WTC11 (cell line): ENCODE results near the gene RYR2. TPM values are rescaled to one million over a fixed set of nuclear protein-coding genes. Genes with fewer than 3 reads are reported as not detected.

Source experiments
- ATAC-seq: fragments of 200-7000 bp; cut with Tn5 transposase; 2 replicates; pipeline ENCODE4 v1.10.0; 2021; ENCODE audit warnings: mild to moderate bottlenecking, moderate library complexity
- CTCF ChIA-PET: fragments of 300-600 bp; sonication (Branson Sonifier 250); formaldehyde crosslinking; loops from one replicate; lab custom pipeline; 2021; ENCODE audit warnings: antibody characterized with exemption; lab: Charles Lee
- POLR2A ChIA-PET: fragments of 350-600 bp; sonication (Branson Sonifier 250); formaldehyde crosslinking; loops from one replicate; lab custom pipeline; 2021; ENCODE audit warnings: antibody characterized with exemption; lab: Charles Lee
- DNase-seq: peaks from one replicate; pipeline ENCODE4 v3.0.0; 2021; ENCODE audit warnings: low spot score
- H3K27ac Mint-ChIP-seq: 2 replicates; pipeline ENCODE4 v1.8.0; 2021; ENCODE audit warnings: mixed read lengths
- H3K27me3 Mint-ChIP-seq: 2 replicates; pipeline ENCODE4 v1.8.0; 2021; ENCODE audit warnings: low read depth, mild to moderate bottlenecking, moderate library complexity, mixed read lengths
- H3K36me3 Mint-ChIP-seq: 2 replicates; pipeline ENCODE4 v1.8.0; 2021; ENCODE audit warnings: mixed read lengths
- H3K4me1 Mint-ChIP-seq: 2 replicates; pipeline ENCODE4 v1.8.0; 2022; ENCODE audit warnings: mixed read lengths
- H3K4me3 Mint-ChIP-seq: 2 replicates; pipeline ENCODE4 v1.8.0; 2021; ENCODE audit warnings: mild to moderate bottlenecking, moderate library complexity, mixed read lengths
- H3K9me3 Mint-ChIP-seq: 2 replicates; pipeline ENCODE4 v1.8.0; 2021; ENCODE audit warnings: mixed read lengths
- ESRRA ChIP-seq: sonication (generic); formaldehyde crosslinking; IDR thresholded peaks from 2 replicates; pipeline ENCODE4 v1.8.1; 2022; ENCODE audit warnings: mild to moderate bottlenecking, missing genetic modification reagents, borderline replicate concordance
- FOXP1 ChIP-seq: sonication (generic); formaldehyde crosslinking; IDR thresholded peaks from 2 replicates; pipeline ENCODE4 v1.8.0; 2022; ENCODE audit warnings: missing genetic modification reagents, mild to moderate bottlenecking, moderate library complexity, borderline replicate concordance
- GTF2I ChIP-seq: fragments of 250-450 bp; sonication (Bioruptor Pico); conservative IDR thresholded peaks from 2 replicates; pipeline ENCODE4 v1.4.0; 2021; ENCODE audit warnings: mild to moderate bottlenecking
- HMGA2 ChIP-seq: fragments of 250-450 bp; sonication (Bioruptor Pico); IDR thresholded peaks from 2 replicates; pipeline ENCODE4 v1.4.0; 2021; ENCODE audit warnings: mild to moderate bottlenecking, moderate library complexity
- JAZF1 ChIP-seq: fragments of 250-450 bp; sonication (Bioruptor Pico); IDR thresholded peaks from 2 replicates; pipeline ENCODE4 v1.9.0; 2021; ENCODE audit warnings: moderate library complexity, mild to moderate bottlenecking, inconsistent platforms
- MXD4 ChIP-seq: fragments of 250-450 bp; sonication (Bioruptor Pico); IDR thresholded peaks from 2 replicates; pipeline ENCODE4 v1.8.0; 2021; ENCODE audit warnings: mild to moderate bottlenecking, moderate library complexity, borderline replicate concordance
- MYBL2 ChIP-seq: sonication (generic); formaldehyde crosslinking; IDR thresholded peaks from 2 replicates; pipeline ENCODE4 v1.8.1; 2023; ENCODE audit warnings: mild to moderate bottlenecking, moderate library complexity, missing genetic modification reagents
- NFATC4 ChIP-seq: fragments of 250-450 bp; sonication (Bioruptor Pico); IDR thresholded peaks from 2 replicates; pipeline ENCODE4 v1.9.0; 2021; ENCODE audit warnings: mild to moderate bottlenecking
- OVOL2 ChIP-seq: fragments of 250-450 bp; sonication (Bioruptor Pico); IDR thresholded peaks from 2 replicates; pipeline ENCODE4 v1.9.0; 2021; ENCODE audit warnings: mild to moderate bottlenecking, borderline replicate concordance
- TEAD4 ChIP-seq: sonication (generic); formaldehyde crosslinking; IDR thresholded peaks from 2 replicates; pipeline ENCODE4 v1.8.0; 2022; ENCODE audit warnings: mild to moderate bottlenecking, missing genetic modification reagents
- ZNF263 ChIP-seq: sonication (generic); formaldehyde crosslinking; IDR thresholded peaks from 2 replicates; pipeline ENCODE4 v1.8.1; 2022; ENCODE audit warnings: low read depth, mild to moderate bottlenecking, moderate library complexity, missing genetic modification reagents
- ZNF416 ChIP-seq: fragments of 250-450 bp; sonication (Bioruptor Pico); IDR thresholded peaks from 2 replicates; pipeline ENCODE4 v1.9.0; 2021; ENCODE audit warnings: mild to moderate bottlenecking, inconsistent platforms
- ZNF423 ChIP-seq: fragments of 250-450 bp; sonication (Bioruptor Pico); IDR thresholded peaks from 2 replicates; pipeline ENCODE4 v2.1.2; 2022; ENCODE audit warnings: mild to moderate bottlenecking, moderate library complexity
- total RNA-seq: library from RNA; stranded (reverse); gene quantifications from 3 replicates; pipeline ENCODE4 v1.2.3, GENCODE V29; 2021
- TF ChIP-seq, protein P1 (sequence below): sonication (generic); formaldehyde crosslinking; IDR thresholded peaks from 2 replicates; pipeline ENCODE4 v1.8.1; 2023; ENCODE audit warnings: mild to moderate bottlenecking, moderate library complexity, missing genetic modification reagents
- TF ChIP-seq, protein P2 (sequence below): sonication (generic); formaldehyde crosslinking; IDR thresholded peaks from 2 replicates; pipeline ENCODE4 v1.8.0; 2022; ENCODE audit warnings: mild to moderate bottlenecking, missing genetic modification reagents
- TF ChIP-seq, protein P3 (sequence below): sonication (generic); formaldehyde crosslinking; IDR thresholded peaks from 2 replicates; pipeline ENCODE4 v1.8.0; 2023; ENCODE audit warnings: missing genetic modification reagents
- TF ChIP-seq, protein P4 (sequence below): sonication (generic); formaldehyde crosslinking; IDR thresholded peaks from 2 replicates; pipeline ENCODE4 v1.8.0; 2023; ENCODE audit warnings: mild to moderate bottlenecking, missing genetic modification reagents
- TF ChIP-seq, protein P5 (sequence below): sonication (generic); formaldehyde crosslinking; IDR thresholded peaks from 2 replicates; pipeline ENCODE4 v1.8.1; 2023; ENCODE audit warnings: mild to moderate bottlenecking, missing genetic modification reagents, borderline replicate concordance

Gene RYR2
- total RNA-seq, 1 experiment from 2014 or later, result 7.9 TPM

DNA sequence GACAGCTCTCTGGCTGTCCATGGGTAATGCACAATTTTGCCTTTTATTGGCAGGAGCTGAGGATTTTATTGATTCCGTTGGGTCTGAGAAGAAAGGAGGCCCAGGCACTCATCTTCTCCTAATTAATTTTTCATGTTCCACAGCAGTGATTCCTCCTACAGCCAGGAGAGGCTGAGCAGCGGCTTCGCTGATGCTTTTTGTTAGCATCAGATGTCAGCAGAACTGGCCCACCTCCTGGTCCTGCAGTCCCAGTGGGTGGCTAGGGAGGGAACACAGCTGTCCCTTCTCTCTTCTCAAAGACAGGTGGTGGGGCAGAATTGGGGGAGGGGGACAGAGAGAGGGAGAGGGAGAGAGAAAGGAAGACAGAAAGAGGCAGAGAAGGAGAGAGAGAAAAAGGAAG is 43.4 kb upstream of the RYR2 start (continued):
- TF ChIP-seq, protein P1, sequence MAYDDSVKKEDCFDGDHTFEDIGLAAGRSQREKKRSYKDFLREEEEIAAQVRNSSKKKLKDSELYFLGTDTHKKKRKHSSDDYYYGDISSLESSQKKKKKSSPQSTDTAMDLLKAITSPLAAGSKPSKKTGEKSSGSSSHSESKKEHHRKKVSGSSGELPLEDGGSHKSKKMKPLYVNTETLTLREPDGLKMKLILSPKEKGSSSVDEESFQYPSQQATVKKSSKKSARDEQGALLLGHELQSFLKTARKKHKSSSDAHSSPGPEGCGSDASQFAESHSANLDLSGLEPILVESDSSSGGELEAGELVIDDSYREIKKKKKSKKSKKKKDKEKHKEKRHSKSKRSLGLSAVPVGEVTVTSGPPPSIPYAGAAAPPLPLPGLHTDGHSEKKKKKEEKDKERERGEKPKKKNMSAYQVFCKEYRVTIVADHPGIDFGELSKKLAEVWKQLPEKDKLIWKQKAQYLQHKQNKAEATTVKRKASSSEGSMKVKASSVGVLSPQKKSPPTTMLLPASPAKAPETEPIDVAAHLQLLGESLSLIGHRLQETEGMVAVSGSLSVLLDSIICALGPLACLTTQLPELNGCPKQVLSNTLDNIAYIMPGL (CRISPR knock-in tag), result no peak
- TF ChIP-seq, protein P2, sequence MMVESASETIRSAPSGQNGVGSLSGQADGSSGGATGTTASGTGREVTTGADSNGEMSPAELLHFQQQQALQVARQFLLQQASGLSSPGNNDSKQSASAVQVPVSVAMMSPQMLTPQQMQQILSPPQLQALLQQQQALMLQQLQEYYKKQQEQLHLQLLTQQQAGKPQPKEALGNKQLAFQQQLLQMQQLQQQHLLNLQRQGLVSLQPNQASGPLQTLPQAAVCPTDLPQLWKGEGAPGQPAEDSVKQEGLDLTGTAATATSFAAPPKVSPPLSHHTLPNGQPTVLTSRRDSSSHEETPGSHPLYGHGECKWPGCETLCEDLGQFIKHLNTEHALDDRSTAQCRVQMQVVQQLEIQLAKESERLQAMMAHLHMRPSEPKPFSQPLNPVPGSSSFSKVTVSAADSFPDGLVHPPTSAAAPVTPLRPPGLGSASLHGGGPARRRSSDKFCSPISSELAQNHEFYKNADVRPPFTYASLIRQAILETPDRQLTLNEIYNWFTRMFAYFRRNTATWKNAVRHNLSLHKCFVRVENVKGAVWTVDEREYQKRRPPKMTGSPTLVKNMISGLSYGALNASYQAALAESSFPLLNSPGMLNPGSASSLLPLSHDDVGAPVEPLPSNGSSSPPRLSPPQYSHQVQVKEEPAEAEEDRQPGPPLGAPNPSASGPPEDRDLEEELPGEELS, result no peak
- TF ChIP-seq, all 79 proteins: peak for 0

DNA sequence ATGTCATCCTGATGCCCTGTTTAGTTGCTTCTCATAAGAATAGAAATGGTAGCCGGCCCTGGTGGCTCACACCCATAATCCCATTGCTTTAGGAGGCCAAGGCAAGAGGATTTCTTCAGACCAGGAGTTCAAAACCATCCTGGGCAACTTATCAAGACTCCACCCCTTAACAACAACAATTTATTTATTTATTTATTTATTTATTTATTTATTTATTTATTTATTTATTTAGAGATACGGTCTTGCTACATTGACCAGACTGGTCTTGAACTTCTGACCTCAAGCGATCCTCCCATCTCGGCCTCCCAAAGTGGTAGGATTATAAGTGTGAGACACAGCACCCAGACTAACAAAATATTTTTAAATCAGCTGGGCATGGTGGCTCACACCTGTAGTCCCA is 41.8 kb upstream of the RYR2 start:
- peaks cover 3% of the 10 kb centered on the region; the same call in 1 of the 2 replicates for H3K27me3 Mint-ChIP-seq
- CTCF ChIA-PET, result no interaction called here
- TF ChIP-seq NFATC4 (CRISPR knock-in tag) (no peak), HMGA2 (no peak), MYBL2 (no peak), ZNF416 (no peak), MXD4 (CRISPR knock-in tag) (no peak), FOXP1 (CRISPR knock-in tag) (no peak)
- TF ChIP-seq, protein P3, sequence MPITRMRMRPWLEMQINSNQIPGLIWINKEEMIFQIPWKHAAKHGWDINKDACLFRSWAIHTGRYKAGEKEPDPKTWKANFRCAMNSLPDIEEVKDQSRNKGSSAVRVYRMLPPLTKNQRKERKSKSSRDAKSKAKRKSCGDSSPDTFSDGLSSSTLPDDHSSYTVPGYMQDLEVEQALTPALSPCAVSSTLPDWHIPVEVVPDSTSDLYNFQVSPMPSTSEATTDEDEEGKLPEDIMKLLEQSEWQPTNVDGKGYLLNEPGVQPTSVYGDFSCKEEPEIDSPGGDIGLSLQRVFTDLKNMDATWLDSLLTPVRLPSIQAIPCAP, result no peak
- TF ChIP-seq, protein P4, sequence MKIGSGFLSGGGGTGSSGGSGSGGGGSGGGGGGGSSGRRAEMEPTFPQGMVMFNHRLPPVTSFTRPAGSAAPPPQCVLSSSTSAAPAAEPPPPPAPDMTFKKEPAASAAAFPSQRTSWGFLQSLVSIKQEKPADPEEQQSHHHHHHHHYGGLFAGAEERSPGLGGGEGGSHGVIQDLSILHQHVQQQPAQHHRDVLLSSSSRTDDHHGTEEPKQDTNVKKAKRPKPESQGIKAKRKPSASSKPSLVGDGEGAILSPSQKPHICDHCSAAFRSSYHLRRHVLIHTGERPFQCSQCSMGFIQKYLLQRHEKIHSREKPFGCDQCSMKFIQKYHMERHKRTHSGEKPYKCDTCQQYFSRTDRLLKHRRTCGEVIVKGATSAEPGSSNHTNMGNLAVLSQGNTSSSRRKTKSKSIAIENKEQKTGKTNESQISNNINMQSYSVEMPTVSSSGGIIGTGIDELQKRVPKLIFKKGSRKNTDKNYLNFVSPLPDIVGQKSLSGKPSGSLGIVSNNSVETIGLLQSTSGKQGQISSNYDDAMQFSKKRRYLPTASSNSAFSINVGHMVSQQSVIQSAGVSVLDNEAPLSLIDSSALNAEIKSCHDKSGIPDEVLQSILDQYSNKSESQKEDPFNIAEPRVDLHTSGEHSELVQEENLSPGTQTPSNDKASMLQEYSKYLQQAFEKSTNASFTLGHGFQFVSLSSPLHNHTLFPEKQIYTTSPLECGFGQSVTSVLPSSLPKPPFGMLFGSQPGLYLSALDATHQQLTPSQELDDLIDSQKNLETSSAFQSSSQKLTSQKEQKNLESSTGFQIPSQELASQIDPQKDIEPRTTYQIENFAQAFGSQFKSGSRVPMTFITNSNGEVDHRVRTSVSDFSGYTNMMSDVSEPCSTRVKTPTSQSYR (CRISPR knock-in tag), result no peak
- TF ChIP-seq, protein P5, sequence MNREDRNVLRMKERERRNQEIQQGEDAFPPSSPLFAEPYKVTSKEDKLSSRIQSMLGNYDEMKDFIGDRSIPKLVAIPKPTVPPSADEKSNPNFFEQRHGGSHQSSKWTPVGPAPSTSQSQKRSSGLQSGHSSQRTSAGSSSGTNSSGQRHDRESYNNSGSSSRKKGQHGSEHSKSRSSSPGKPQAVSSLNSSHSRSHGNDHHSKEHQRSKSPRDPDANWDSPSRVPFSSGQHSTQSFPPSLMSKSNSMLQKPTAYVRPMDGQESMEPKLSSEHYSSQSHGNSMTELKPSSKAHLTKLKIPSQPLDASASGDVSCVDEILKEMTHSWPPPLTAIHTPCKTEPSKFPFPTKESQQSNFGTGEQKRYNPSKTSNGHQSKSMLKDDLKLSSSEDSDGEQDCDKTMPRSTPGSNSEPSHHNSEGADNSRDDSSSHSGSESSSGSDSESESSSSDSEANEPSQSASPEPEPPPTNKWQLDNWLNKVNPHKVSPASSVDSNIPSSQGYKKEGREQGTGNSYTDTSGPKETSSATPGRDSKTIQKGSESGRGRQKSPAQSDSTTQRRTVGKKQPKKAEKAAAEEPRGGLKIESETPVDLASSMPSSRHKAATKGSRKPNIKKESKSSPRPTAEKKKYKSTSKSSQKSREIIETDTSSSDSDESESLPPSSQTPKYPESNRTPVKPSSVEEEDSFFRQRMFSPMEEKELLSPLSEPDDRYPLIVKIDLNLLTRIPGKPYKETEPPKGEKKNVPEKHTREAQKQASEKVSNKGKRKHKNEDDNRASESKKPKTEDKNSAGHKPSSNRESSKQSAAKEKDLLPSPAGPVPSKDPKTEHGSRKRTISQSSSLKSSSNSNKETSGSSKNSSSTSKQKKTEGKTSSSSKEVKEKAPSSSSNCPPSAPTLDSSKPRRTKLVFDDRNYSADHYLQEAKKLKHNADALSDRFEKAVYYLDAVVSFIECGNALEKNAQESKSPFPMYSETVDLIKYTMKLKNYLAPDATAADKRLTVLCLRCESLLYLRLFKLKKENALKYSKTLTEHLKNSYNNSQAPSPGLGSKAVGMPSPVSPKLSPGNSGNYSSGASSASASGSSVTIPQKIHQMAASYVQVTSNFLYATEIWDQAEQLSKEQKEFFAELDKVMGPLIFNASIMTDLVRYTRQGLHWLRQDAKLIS, result no peak
- no peak for DNase-seq
- H3K4me3 Mint-ChIP-seq, result no peak overlapping the region
- H3K36me3 Mint-ChIP-seq, result no peaks in the 10 kb centered on the region
- H3K9me3 Mint-ChIP-seq, result peaks cover 13% of the 10 kb centered on the region
- H3K4me1 Mint-ChIP-seq, result peaks cover 24% of the 10 kb centered on the region
- no peak for ATAC-seq
- POLR2A ChIA-PET, result no interaction called here
- no peak overlapping the region for H3K27ac Mint-ChIP-seq

DNA sequence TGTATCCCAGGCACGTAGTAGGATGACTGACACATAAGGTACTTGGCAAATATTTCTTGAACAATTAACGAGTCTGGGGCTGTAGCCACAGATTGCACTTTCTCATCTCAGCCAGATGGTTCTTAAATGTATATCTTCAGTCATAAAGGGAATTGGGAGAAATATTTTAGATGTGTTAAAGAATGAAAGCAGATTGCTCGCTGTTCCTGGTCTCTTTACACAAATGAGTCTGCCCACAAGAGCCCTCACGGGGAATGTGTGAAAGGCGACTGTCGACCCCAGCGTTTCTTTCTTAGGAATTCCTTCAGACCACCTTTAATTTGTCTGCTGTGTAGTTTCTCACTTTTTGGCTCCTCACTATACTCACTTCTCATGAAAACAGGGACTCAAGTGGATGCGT is 38.5 kb upstream of the RYR2 start:
- POLR2A ChIA-PET, result no interaction called here
- H3K9me3 Mint-ChIP-seq, result peaks cover 15% of the 10 kb centered on the region
- H3K36me3 Mint-ChIP-seq, result no peaks in the 10 kb centered on the region
- H3K4me3 Mint-ChIP-seq, result no peak overlapping the region
- peaks cover 8% of the 10 kb centered on the region for H3K27me3 Mint-ChIP-seq
- CTCF ChIA-PET, result no interaction called here
- ATAC-seq, result no peak
- H3K4me1 Mint-ChIP-seq, result peaks cover 17% of the 10 kb centered on the region
- TF ChIP-seq ESRRA (CRISPR knock-in tag), result no peak
- TF ChIP-seq, protein P2, result no peak
- no peak for TF ChIP-seq TEAD4 (CRISPR knock-in tag)
- no peak for TF ChIP-seq ZNF263
- no peak for TF ChIP-seq GTF2I
- TF ChIP-seq OVOL2 (CRISPR knock-in tag), result no peak
- no peak for TF ChIP-seq JAZF1 (CRISPR knock-in tag)
- no peak for TF ChIP-seq ZNF423
- no peak for DNase-seq
- no peak overlapping the region for H3K27ac Mint-ChIP-seq
